Smooth muscle cell (in vitro differentiated cells): ENCODE measurements around the gene OR5I1. TPM values are rescaled to one million over a fixed set of nuclear protein-coding genes. Genes with fewer than 3 reads are reported as not detected.

ENCODE experiments used
- DNase-seq: peaks from one replicate; lab custom pipeline; 2025; ENCODE audit not compliant: unreplicated experiment; lab: John Stamatoyannopoulos, UW
- H2AFZ ChIP-seq: fragments of 200-600 bp; sonication (generic); 2 replicates; pipeline ENCODE4 v1.6.0; 2016; ENCODE audit warnings: antibody characterized with exemption, low read depth, mild to moderate bottlenecking
- H3F3A ChIP-seq: fragments of 200-600 bp; sonication (generic); 2 replicates; pipeline ENCODE4 v1.6.0; 2017; ENCODE audit warnings: antibody characterized with exemption, low read depth
- H3K27ac ChIP-seq: fragments of 200-600 bp; sonication (generic); 2 replicates; pipeline ENCODE4 v1.5.1; 2016; ENCODE audit warnings: low read depth, mild to moderate bottlenecking
- H3K27me3 ChIP-seq: fragments of 200-600 bp; sonication (generic); 2 replicates; pipeline ENCODE4 v1.6.1; 2016; ENCODE audit warnings: low read depth, mild to moderate bottlenecking
- H3K36me3 ChIP-seq: fragments of 200-600 bp; sonication (generic); 2 replicates; pipeline ENCODE4 v1.5.1; 2016; ENCODE audit warnings: low read depth
- H3K4me1 ChIP-seq: fragments of 200-600 bp; sonication (generic); 2 replicates; pipeline ENCODE4 v1.5.1; 2016; ENCODE audit warnings: low read depth
- H3K4me2 ChIP-seq: fragments of 200-600 bp; sonication (generic); 2 replicates; pipeline ENCODE4 v1.6.0; 2016; ENCODE audit warnings: mild to moderate bottlenecking
- H3K4me3 ChIP-seq: fragments of 200-600 bp; sonication (generic); 2 replicates; pipeline ENCODE4 v1.5.1; 2016; ENCODE audit warnings: mild to moderate bottlenecking
- H3K79me2 ChIP-seq: fragments of 200-600 bp; sonication (generic); 2 replicates; pipeline ENCODE4 v1.6.0; 2016; ENCODE audit warnings: low read depth, mild to moderate bottlenecking
- H3K9ac ChIP-seq: fragments of 200-600 bp; sonication (generic); 2 replicates; pipeline ENCODE4 v1.6.0; 2016; ENCODE audit warnings: low read depth
- H3K9me3 ChIP-seq: fragments of 200-600 bp; sonication (generic); replicated peaks from 2 replicates; pipeline ENCODE4 v1.5.1; 2016; ENCODE audit warnings: low read depth
- H4K20me1 ChIP-seq: fragments of 200-600 bp; sonication (generic); 2 replicates; pipeline ENCODE4 v1.6.0; 2016; ENCODE audit warnings: low read depth
- CTCF ChIP-seq: fragments of 200-600 bp; sonication (generic); IDR thresholded peaks from 2 replicates; pipeline ENCODE4 v1.5.1; 2017; ENCODE audit warnings: borderline replicate concordance, mild to moderate bottlenecking, antibody characterized with exemption; ENCODE audit not compliant: insufficient read depth, poor library complexity, severe bottlenecking
- WGBS: methylation state at CpG from one replicate; pipeline ENCODE4 v1.1.7; 2016; ENCODE audit warnings: low lambda C conversion rate; 5-methylcytosine and 5-hydroxymethylcytosine counted together
- polyA plus RNA-seq: library from polyadenylated mRNA; unstranded; fragments of >200 nt; fragmentation: Nextera tagmentation; extraction: Ambion mirVana; gene quantifications from 2 replicates; pipeline ENCODE4 v1.2.1, GENCODE V29; 2016
- total RNA-seq: library from RNA; depleted of rRNA; stranded (reverse); fragments of >200 nt; gene quantifications from 2 replicates; pipeline ENCODE4 v1.2.3, GENCODE V29; 2014

The OR5I1 gene
- total RNA-seq (not detected in 2 replicates), polyA plus RNA-seq (not detected in 2 replicates)

- Histone ChIP-seq H3K4me3 (no peak within 1 kb of the TSS), H3K27me3 (no peaks in the 10 kb centered on the region), H3F3A (no peaks in the 10 kb centered on the region), H3K9me3 (no peaks in the 10 kb centered on the region), H4K20me1 (no peaks in the 10 kb centered on the region), H3K9ac (no peak within 1 kb of the TSS), H3K36me3 (no peaks in the 10 kb centered on the region), H3K27ac (no peak within 1 kb of the TSS), H2AFZ (no peak within 1 kb of the TSS), H3K79me2 (no peaks in the 10 kb centered on the region), H3K4me2 (no peak within 1 kb of the TSS), H3K4me1 (no peaks in the 10 kb centered on the region)
- no peak for DNase-seq
- WGBS: 77% methylated on average over 2 of the region's 2 CpGs
- no peak for TF ChIP-seq CTCF
Measured at GRCh38 chr11:55936300-55936699, at the start of gene OR5I1. Gene OR5I1, minus strand, starts transcription at chr11:55936400. Its CDS starts 0 bp downstream, at chr11:55936400.

DNA sequence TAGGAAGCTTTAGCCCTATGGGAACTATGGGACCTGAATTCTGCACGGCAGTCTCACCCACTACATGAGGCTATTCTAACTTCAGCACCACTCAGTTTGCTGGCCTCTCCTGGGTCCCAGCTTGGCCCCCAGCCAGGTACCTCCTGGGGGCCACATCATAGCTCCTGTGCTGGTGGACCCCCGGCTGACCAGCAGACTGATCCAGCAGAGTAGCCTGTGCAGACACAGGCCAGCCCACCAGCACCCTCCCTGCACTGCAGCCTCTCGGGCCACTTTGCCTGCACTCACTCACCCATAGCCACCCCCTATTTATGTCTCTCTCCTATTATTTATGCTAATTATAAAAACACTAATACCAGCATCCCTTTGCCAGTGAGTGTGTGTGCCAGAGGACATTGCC lies 34.7 kb upstream of the OR5I1 start:
- 91% methylated on average over 3 of the region's 3 CpGs for WGBS
- no peak overlapping the region for H3K4me2 ChIP-seq
- H3F3A ChIP-seq: no peaks in the 10 kb centered on the region
- H2AFZ ChIP-seq: no peak overlapping the region
- H4K20me1 ChIP-seq: no peaks in the 10 kb centered on the region
- H3K27ac ChIP-seq: no peak overlapping the region
- H3K36me3 ChIP-seq: no peaks in the 10 kb centered on the region
- no peak overlapping the region for H3K4me3 ChIP-seq
- no peaks in the 10 kb centered on the region for H3K79me2 ChIP-seq
- no peaks in the 10 kb centered on the region for H3K9me3 ChIP-seq
- no peak for TF ChIP-seq CTCF
- no peak overlapping the region for H3K9ac ChIP-seq
- H3K4me1 ChIP-seq: no peaks in the 10 kb centered on the region
- no peak for DNase-seq
- no peaks in the 10 kb centered on the region for H3K27me3 ChIP-seq

DNA sequence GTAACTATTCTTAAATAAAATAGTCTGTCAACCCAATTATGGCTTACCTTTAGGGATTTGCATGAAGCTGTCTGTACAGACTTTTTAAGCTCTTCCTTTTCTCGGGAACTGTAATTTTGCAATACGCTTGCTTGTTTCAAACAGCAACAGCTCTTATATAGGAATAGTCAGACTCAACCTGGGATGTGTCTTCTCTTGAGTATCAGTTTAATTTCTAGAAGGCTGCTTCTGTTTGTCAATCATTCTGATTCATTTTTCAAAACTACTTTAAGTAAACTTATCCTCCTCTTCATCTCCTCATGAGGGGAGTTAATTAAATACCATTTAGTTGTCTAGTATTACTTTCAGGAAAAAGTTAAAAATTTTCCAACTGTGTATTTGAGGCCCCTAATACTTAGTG lies 33.6 kb upstream of the OR5I1 start, which contains the start of gene OR10AG1:
TSS of gene OR10AG1 (minus strand) at position 101 of the 400 bp plus-strand sequence. CDS start at position 63, 38 bp downstream.
- no peak for TF ChIP-seq CTCF
- 95% methylated on average over 2 of the region's 2 CpGs for WGBS
- no peak within 1 kb of the TSS for H3K4me2 ChIP-seq
- no peak within 1 kb of the TSS for H3K9ac ChIP-seq
- no peaks in the 10 kb centered on the region for H3K27me3 ChIP-seq
- H3F3A ChIP-seq: no peaks in the 10 kb centered on the region
- DNase-seq: no peak
- H3K4me1 ChIP-seq: no peaks in the 10 kb centered on the region
- H3K9me3 ChIP-seq: no peaks in the 10 kb centered on the region
- H3K36me3 ChIP-seq: no peaks in the 10 kb centered on the region
- no peak within 1 kb of the TSS for H2AFZ ChIP-seq
- no peaks in the 10 kb centered on the region for H4K20me1 ChIP-seq
- H3K79me2 ChIP-seq: no peaks in the 10 kb centered on the region
- no peak within 1 kb of the TSS for H3K27ac ChIP-seq
- no peak within 1 kb of the TSS for H3K4me3 ChIP-seq

GRCh38 chr11:55967914-55968313 lies 31.7 kb upstream of the OR5I1 start:
- H2AFZ ChIP-seq: no peak overlapping the region
- H3K79me2 ChIP-seq: no peaks in the 10 kb centered on the region
- 89% methylated on average over 5 of the region's 5 CpGs for WGBS
- H3K9ac ChIP-seq: no peak overlapping the region
- H3K4me2 ChIP-seq: no peak overlapping the region
- H3K27ac ChIP-seq: no peak overlapping the region
- DNase-seq: no peak
- H3K9me3 ChIP-seq: no peaks in the 10 kb centered on the region
- no peaks in the 10 kb centered on the region for H3K4me1 ChIP-seq
- no peaks in the 10 kb centered on the region for H3K27me3 ChIP-seq
- no peak overlapping the region for H3K4me3 ChIP-seq
- H4K20me1 ChIP-seq: no peaks in the 10 kb centered on the region
- no peak for TF ChIP-seq CTCF
- no peaks in the 10 kb centered on the region for H3K36me3 ChIP-seq
- H3F3A ChIP-seq: no peaks in the 10 kb centered on the region
